OCI-LY3 (cell line): Measurements from ENCODE around the gene THY1.

Experiments used
- H2AFZ ChIP-seq: fragments of 200-600, 300-600 bp; shearing (Covaris generic); 2 replicates; pipeline ENCODE4 v1.6.0; 2014; ENCODE audit warnings: antibody characterized with exemption, low read depth, low read length
- H3K27ac ChIP-seq: fragments of 200-600, 300-600 bp; sonication (generic); 2 replicates; pipeline ENCODE4 v1.5.1; 2014; ENCODE audit warnings: mild to moderate bottlenecking, low read length, moderate library complexity, mixed read lengths
- H3K27me3 ChIP-seq: fragments of 200-600, 300-600 bp; sonication (generic); 2 replicates; pipeline ENCODE4 v1.6.1; 2014; ENCODE audit warnings: low read depth, low read length, mixed read lengths
- H3K36me3 ChIP-seq: fragments of 200-600, 300-600 bp; sonication (generic); replicated peaks from 2 replicates; pipeline ENCODE3; 2014; ENCODE audit warnings: low read depth, low read length, mixed read lengths
- H3K4me1 ChIP-seq: fragments of 300-600, 200-600 bp; sonication (generic); 2 replicates; pipeline ENCODE4 v1.6.1; 2014; ENCODE audit warnings: low read length, mixed read lengths
- H3K4me2 ChIP-seq: fragments of 200-600, 300-600 bp; sonication (generic); 2 replicates; pipeline ENCODE4 v1.6.1; 2014; ENCODE audit warnings: low read length, mixed read lengths
- H3K4me3 ChIP-seq: fragments of 300-600, 200-600 bp; sonication (generic); 2 replicates; pipeline ENCODE4 v1.5.1; 2014; ENCODE audit warnings: antibody characterized with exemption, mild to moderate bottlenecking, low read length, moderate library complexity
- H3K79me2 ChIP-seq: fragments of 300-600, 200-600 bp; shearing (Covaris generic); 2 replicates; pipeline ENCODE4 v1.6.1; 2014; ENCODE audit warnings: mild to moderate bottlenecking, low read length, mixed read lengths
- H3K9ac ChIP-seq: fragments of 300-600, 200-600 bp; shearing (Covaris generic); 2 replicates; pipeline ENCODE4 v1.6.0; 2014; ENCODE audit warnings: mild to moderate bottlenecking, low read length, moderate library complexity
- H3K9me3 ChIP-seq: fragments of 200-600, 300-600 bp; shearing (Covaris generic); 2 replicates; pipeline ENCODE4 v1.6.1; 2014; ENCODE audit warnings: low read length, mixed read lengths; ENCODE audit not compliant: insufficient read depth
- H4K20me1 ChIP-seq: fragments of 200-600, 300-600 bp; sonication (generic); 2 replicates; pipeline ENCODE4 v1.6.1; 2016; ENCODE audit warnings: low read length, mixed read lengths; ENCODE audit not compliant: insufficient read depth
- EZH2phosphoT487 ChIP-seq: fragments of 200-600 bp; shearing (Covaris generic); IDR thresholded peaks from 2 replicates; pipeline ENCODE4 v1.6.1; 2018; ENCODE audit warnings: antibody characterized with exemption, mixed run types, low read depth
- TF ChIP-seq, protein P1 (sequence below): fragments of 200-600, 300-600 bp; sonication (generic); IDR thresholded peaks from 2 replicates; pipeline ENCODE4 v1.5.1; 2014; ENCODE audit warnings: antibody characterized with exemption, low read length, low read depth

The THY1 gene

GRCh38 chr11:119378851-119379465, 44.0 kb downstream of the THY1 start:
- no peak overlapping the region for H3K4me3 ChIP-seq
- TF ChIP-seq, protein P1, sequence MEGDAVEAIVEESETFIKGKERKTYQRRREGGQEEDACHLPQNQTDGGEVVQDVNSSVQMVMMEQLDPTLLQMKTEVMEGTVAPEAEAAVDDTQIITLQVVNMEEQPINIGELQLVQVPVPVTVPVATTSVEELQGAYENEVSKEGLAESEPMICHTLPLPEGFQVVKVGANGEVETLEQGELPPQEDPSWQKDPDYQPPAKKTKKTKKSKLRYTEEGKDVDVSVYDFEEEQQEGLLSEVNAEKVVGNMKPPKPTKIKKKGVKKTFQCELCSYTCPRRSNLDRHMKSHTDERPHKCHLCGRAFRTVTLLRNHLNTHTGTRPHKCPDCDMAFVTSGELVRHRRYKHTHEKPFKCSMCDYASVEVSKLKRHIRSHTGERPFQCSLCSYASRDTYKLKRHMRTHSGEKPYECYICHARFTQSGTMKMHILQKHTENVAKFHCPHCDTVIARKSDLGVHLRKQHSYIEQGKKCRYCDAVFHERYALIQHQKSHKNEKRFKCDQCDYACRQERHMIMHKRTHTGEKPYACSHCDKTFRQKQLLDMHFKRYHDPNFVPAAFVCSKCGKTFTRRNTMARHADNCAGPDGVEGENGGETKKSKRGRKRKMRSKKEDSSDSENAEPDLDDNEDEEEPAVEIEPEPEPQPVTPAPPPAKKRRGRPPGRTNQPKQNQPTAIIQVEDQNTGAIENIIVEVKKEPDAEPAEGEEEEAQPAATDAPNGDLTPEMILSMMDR = no peak
- TF ChIP-seq EZH2phosphoT487 = no peak
- H2AFZ ChIP-seq = no peak overlapping the region
- H3K9me3 ChIP-seq = no peaks in the 10 kb centered on the region
- no peaks in the 10 kb centered on the region for H3K79me2 ChIP-seq
- no peak overlapping the region for H3K4me2 ChIP-seq
- H3K36me3 ChIP-seq = no peaks in the 10 kb centered on the region
- H3K9ac ChIP-seq = no peak overlapping the region
- no peaks in the 10 kb centered on the region for H4K20me1 ChIP-seq
- H3K27me3 ChIP-seq = 0 out of 2 replicates have a peak, but pooled peaks cover 6% of the 10 kb centered on the region
- peaks cover 20% of the 10 kb centered on the region for H3K4me1 ChIP-seq
- no peak overlapping the region for H3K27ac ChIP-seq

- no peak overlapping the region for H3K9ac ChIP-seq
- no peaks in the 10 kb centered on the region for H3K9me3 ChIP-seq
- H3K36me3 ChIP-seq = no peaks in the 10 kb centered on the region
- no peak overlapping the region for H2AFZ ChIP-seq
- H3K4me2 ChIP-seq = no peak overlapping the region
- H3K27ac ChIP-seq = no peak overlapping the region
- TF ChIP-seq EZH2phosphoT487 = no peak
- TF ChIP-seq, protein P1 = no peak
- peaks cover 21% of the 10 kb centered on the region for H3K4me1 ChIP-seq
- H3K27me3 ChIP-seq = 0 out of 2 replicates have a peak, but pooled peaks cover 6% of the 10 kb centered on the region
- no peak overlapping the region for H3K4me3 ChIP-seq
- no peaks in the 10 kb centered on the region for H3K79me2 ChIP-seq
- H4K20me1 ChIP-seq = no peaks in the 10 kb centered on the region
Measured at GRCh38 chr11:119377961-119378667, 44.9 kb downstream of the THY1 start.

DNA sequence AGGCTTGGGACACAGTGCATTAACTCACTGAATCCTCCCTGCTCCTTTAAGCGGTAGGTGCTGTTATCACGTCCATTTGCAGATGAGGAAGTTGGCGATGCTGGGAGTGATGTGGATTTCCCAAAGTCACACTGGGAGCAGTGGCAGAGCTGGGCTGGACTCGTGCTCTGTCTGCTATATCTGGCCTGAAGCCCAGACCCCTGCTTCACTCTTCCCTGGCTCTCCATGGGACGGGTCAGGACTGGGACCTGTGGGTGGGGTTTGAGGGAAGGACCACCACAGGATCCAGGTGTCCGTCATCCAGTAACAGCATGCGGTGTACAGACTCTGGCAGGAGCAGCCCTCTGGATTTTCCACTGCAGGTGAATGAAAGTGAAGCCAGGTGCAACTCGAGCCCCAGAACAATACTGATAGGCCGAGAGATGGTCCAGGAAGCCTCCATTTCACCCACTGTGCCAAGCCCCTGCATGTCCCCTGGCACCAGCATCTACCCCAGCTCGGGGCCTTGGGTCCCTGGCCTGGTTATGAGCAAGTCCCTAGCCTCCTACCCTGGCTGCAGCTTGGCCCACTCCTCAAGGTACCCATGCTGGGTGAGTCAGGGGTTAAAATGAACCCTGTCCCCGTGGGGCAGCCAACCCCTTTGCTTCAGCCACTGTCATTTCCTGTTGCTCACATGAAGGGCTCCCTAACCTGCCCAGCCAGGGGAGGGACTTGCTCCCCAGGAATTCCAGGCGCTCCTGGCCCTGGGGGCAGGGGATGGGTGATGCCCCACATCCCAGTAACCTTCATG, 45.7 kb downstream of the THY1 start:
- no peak overlapping the region for H3K27ac ChIP-seq
- H3K4me2 ChIP-seq = no peak overlapping the region
- no peak overlapping the region for H3K9ac ChIP-seq

More for the DNA sequence above, 45.7 kb downstream of the THY1 start:
- Histone ChIP-seq H3K4me3 (no peak overlapping the region), H3K27me3 (0 out of 2 replicates have a peak, but pooled peaks cover 6% of the 10 kb centered on the region), H3K9me3 (no peaks in the 10 kb centered on the region), H3K4me1 (peaks cover 21% of the 10 kb centered on the region), H3K79me2 (no peaks in the 10 kb centered on the region), H2AFZ (no peak overlapping the region), H3K36me3 (no peaks in the 10 kb centered on the region), H4K20me1 (no peaks in the 10 kb centered on the region)
- TF ChIP-seq, protein P1 = no peak
- no peak for TF ChIP-seq EZH2phosphoT487
